Fibroblast of villous mesenchyme (primary cell): ENCODE results near the gene FAM184A. TPM values are rescaled to one million over a fixed set of nuclear protein-coding genes. Genes with fewer than 3 reads are reported as not detected.
A peak's percentile ranks its signal among the peaks of the same experiment; 100 is the strongest.

Source experiments
- DNase-seq: peaks from one replicate; pipeline ENCODE4 v3.0.0-alpha.2; 2010; ENCODE audit warnings: low read depth
- H3K4me3 ChIP-seq: 2 replicates; pipeline ENCODE4 v1.5.1; 2011; ENCODE audit warnings: low read depth, mild to moderate bottlenecking, low read length
- CTCF ChIP-seq: IDR thresholded peaks from 2 replicates; pipeline ENCODE4 v1.5.1; 2012; ENCODE audit warnings: low read depth, mild to moderate bottlenecking, low read length; ENCODE audit not compliant: insufficient read depth
- total RNA-seq: library from RNA; depleted of rRNA; stranded (reverse); fragments of >200 nt; gene quantifications from 2 replicates; pipeline ENCODE4 v1.2.3, GENCODE V29; 2012

Gene FAM184A
- total RNA-seq, 1 donor: under 0.01 TPM

GRCh38 chr6:118985123-118985830 is 93.2 kb downstream of the FAM184A start:
- no peak overlapping the region for H3K4me3 ChIP-seq
- TF ChIP-seq CTCF: no peak
- DNase-seq: no peak

GRCh38 chr6:118984342-118984741 is 94.1 kb downstream of the FAM184A start:
- TF ChIP-seq CTCF: no peak
- H3K4me3 ChIP-seq: no peak overlapping the region
- no peak for DNase-seq

- no peak for TF ChIP-seq CTCF
- no peak for DNase-seq
- no peak overlapping the region for H3K4me3 ChIP-seq
These were observed 95.9 kb downstream of the FAM184A start for GRCh38 chr6:118982575-118982911.

GRCh38 chr6:118981884-118982574 is 96.4 kb downstream of the FAM184A start:
- H3K4me3 ChIP-seq: no peak overlapping the region
- TF ChIP-seq CTCF: no peak
- no peak for DNase-seq

GRCh38 chr6:118980063-118980462 is 98.4 kb downstream of the FAM184A start:
- TF ChIP-seq CTCF: no peak
- no peak overlapping the region for H3K4me3 ChIP-seq
- DNase-seq: peak; percentile 78

GRCh38 chr6:118974790-118975189 is 103.7 kb downstream of the FAM184A start:
- no peak overlapping the region for H3K4me3 ChIP-seq
- DNase-seq: no peak
- no peak for TF ChIP-seq CTCF
